ENCODE results near the gene PFKFB2. TPM values are rescaled to one million over a fixed set of nuclear protein-coding genes. Genes with fewer than 3 reads are reported as not detected.

Gene PFKFB2
- total RNA-seq, 1 donor from 2014 or later = 63.2 TPM

DNA sequence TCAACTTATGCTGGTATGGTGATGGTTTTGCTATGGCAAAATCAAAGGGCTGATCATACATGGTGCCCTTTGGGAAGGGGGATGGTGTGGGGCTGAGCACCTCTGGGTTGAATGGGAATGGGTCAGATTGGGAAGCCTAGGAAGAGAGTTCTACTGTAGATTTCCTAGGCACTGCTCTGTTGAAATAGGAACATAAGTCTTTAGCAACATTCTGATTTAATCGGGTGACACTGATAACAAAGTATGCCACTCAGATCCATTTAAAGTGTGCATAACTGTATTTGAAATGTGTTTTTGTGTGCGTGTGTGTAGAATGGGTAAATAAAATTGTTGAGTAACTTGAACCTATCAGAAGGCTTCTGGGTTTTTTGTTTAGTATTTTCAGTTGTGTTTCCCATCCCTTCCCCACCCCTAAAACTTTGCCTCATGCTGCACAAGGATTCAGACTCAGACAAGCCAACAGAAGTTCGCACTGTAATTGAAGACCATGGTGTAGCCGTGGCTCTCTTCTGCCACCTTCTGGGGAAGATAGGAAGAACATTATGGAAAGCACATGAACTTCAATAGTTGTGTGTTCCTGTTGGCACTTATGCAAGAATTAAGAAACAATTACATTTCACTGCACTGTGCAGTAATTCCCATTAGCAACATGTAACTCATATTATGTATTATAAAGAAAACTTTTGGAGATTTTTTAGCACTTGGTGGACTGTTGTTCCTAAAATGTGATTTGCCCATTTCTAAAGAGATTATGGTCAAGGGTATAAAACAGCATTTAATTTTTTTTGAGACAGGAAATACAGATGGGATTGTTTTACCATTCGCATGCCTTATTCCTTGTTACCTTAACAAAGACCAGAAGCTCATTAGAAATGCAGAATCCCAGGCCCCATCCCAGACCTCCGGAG is 24.6 kb downstream of the PFKFB2 start:
- DNase-seq (ENCODE audit: low read depth) = peak; percentile 84
- peak; percentile 83 for TF ChIP-seq CTCF (IDR thresholded peaks at IDR 0.05; ENCODE audit: insufficient read depth, low read length, severe bottlenecking)
- Histone ChIP-seq H3K36me3 (ENCODE audit: control insufficient read depth, insufficient read depth, low read length) (no peaks in the 10 kb centered on the region), H3K4me3 (ENCODE audit: low read depth, low read length) (no peak overlapping the region), H3K27me3 (ENCODE audit: control insufficient read depth, insufficient read depth, low read length) (no peaks in the 10 kb centered on the region)
- no peak for FAIRE-seq

- no peak for DNase-seq (ENCODE audit: low read depth)
- Histone ChIP-seq H3K27me3 (ENCODE audit: control insufficient read depth, insufficient read depth, low read length) (no peaks in the 10 kb centered on the region), H3K36me3 (ENCODE audit: control insufficient read depth, insufficient read depth, low read length) (no peaks in the 10 kb centered on the region), H3K4me3 (ENCODE audit: low read depth, low read length) (no peak overlapping the region)
- no peak for FAIRE-seq
- TF ChIP-seq CTCF (IDR thresholded peaks at IDR 0.05; ENCODE audit: insufficient read depth, low read length, severe bottlenecking) = no peak
Measured at GRCh38 chr1:207078578-207079132, 25.6 kb downstream of the PFKFB2 start.

DNA sequence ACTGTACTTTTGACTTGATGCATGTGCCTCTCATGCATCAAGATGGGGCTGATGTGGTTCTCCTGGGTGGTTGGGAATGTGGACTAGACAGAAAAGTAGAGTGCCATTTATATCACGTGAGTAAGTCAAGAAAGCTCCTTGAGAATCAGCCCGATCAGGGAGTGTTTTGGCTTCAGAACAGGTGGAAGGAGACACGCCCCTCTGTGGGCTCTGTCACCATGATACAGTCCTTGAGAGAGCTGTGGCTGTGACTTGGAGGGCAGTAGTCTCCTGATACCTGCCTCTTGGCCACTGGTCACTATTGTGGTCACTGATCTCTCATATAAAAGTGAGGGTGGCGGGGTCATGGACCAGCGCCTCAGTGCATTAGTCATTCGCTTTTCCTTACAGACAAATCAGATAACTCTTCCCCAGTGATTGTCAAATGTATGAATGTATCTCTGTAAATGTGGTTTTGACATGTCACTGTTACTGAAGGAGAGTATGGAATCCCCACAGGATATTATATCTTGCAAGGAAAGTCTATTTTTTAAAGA is 26.7 kb downstream of the PFKFB2 start:
- H3K4me3 ChIP-seq (ENCODE audit: low read depth, low read length) = no peak overlapping the region
- TF ChIP-seq CTCF (IDR thresholded peaks at IDR 0.05; ENCODE audit: insufficient read depth, low read length, severe bottlenecking) = no peak
- no peaks in the 10 kb centered on the region for H3K36me3 ChIP-seq (ENCODE audit: control insufficient read depth, insufficient read depth, low read length)
- no peak for FAIRE-seq
- DNase-seq (ENCODE audit: low read depth) = no peak
- H3K27me3 ChIP-seq (ENCODE audit: control insufficient read depth, insufficient read depth, low read length) = no peaks in the 10 kb centered on the region

- FAIRE-seq (no peak), DNase-seq (ENCODE audit: low read depth) (peak; percentile 6)
- no peak overlapping the region for H3K4me3 ChIP-seq (ENCODE audit: low read depth, low read length)
- H3K36me3 ChIP-seq (ENCODE audit: control insufficient read depth, insufficient read depth, low read length) = no peaks in the 10 kb centered on the region
- TF ChIP-seq CTCF (IDR thresholded peaks at IDR 0.05; ENCODE audit: insufficient read depth, low read length, severe bottlenecking) = no peak
- no peaks in the 10 kb centered on the region for H3K27me3 ChIP-seq (ENCODE audit: control insufficient read depth, insufficient read depth, low read length)
Measured at GRCh38 chr1:207081088-207081487, 28.0 kb downstream of the PFKFB2 start.

DNA sequence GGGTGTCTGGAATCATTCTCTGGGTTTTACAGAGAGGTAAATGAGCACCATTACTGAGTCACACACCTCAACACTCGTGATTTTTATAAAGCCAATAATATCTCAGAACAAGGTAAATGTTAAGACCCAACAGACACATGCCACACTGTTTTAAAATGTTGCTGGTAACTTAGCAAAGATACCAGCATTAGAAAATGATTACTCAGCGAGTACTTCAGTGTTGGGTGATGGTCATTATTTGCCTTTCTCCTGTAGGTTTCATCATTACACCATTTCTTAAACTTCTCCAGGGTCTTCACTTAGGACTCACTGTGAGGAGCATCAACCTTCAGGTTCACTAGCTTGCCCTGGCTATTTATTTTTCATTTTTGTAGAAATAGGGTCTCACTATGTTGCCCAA is 28.7 kb downstream of the PFKFB2 start:
- Histone ChIP-seq H3K36me3 (ENCODE audit: control insufficient read depth, insufficient read depth, low read length) (no peaks in the 10 kb centered on the region), H3K27me3 (ENCODE audit: control insufficient read depth, insufficient read depth, low read length) (no peaks in the 10 kb centered on the region), H3K4me3 (ENCODE audit: low read depth, low read length) (no peak overlapping the region)
- DNase-seq (ENCODE audit: low read depth) = no peak
- no peak for TF ChIP-seq CTCF (IDR thresholded peaks at IDR 0.05; ENCODE audit: insufficient read depth, low read length, severe bottlenecking)
- no peak for FAIRE-seq

Data from bronchial epithelial cell (primary cell).